MCF 10A (cell line): ENCODE results near the gene AATK. TPM values are rescaled to one million over a fixed set of nuclear protein-coding genes. Genes with fewer than 3 reads are reported as not detected.

Experiments
- BruUV-seq: library from RNA; stranded (reverse); fragments of 400-500 nt; replicated peaks from 2 replicates; lab custom pipeline; 2021; lab: Mats Ljungman, UMichigan
- CTCF ChIA-PET: fragments of 300-600 bp; sonication (Branson Sonifier 250); formaldehyde crosslinking; extraction: SDS; loops from one replicate; lab custom pipeline; 2021; ENCODE audit warnings: antibody characterized with exemption, inconsistent platforms; lab: Yijun Ruan, JAX
- POLR2A ChIA-PET: fragments of 300-600, 350-650 bp; sonication (Branson Sonifier 250); formaldehyde crosslinking; extraction: SDS; loops from one replicate; lab custom pipeline; 2020; ENCODE audit warnings: antibody characterized with exemption, inconsistent platforms; lab: Yijun Ruan, JAX
- DNase-seq: peaks from one replicate; pipeline ENCODE4 v3.0.0-alpha.2; 2018; ENCODE audit not compliant: unreplicated experiment
- H3K27ac Mint-ChIP-seq: one replicate; pipeline ENCODE4 v1.8.0; 2022; ENCODE audit warnings: mild to moderate bottlenecking, low read depth, mixed read lengths; ENCODE audit not compliant: unreplicated experiment
- H3K27me3 Mint-ChIP-seq: one replicate; pipeline ENCODE4 v1.8.0; 2022; ENCODE audit warnings: mixed read lengths; ENCODE audit not compliant: insufficient read depth, unreplicated experiment
- H3K36me3 Mint-ChIP-seq: one replicate; pipeline ENCODE4 v1.8.0; 2022; ENCODE audit warnings: mild to moderate bottlenecking, moderate library complexity, mixed read lengths; ENCODE audit not compliant: insufficient read depth, unreplicated experiment
- H3K4me1 Mint-ChIP-seq: one replicate; pipeline ENCODE4 v1.8.0; 2022; ENCODE audit warnings: mixed read lengths; ENCODE audit not compliant: insufficient read depth, unreplicated experiment
- H3K4me3 Mint-ChIP-seq: one replicate; pipeline ENCODE4 v1.8.0; 2022; ENCODE audit warnings: mild to moderate bottlenecking, moderate library complexity, mixed read lengths; ENCODE audit not compliant: unreplicated experiment
- H3K9me3 Mint-ChIP-seq: one replicate; pipeline ENCODE4 v1.8.0; 2022; ENCODE audit warnings: mixed read lengths; ENCODE audit not compliant: unreplicated experiment
- intact Hi-C: fragments of 100-400 bp; cut with micrococcal nuclease; formaldehyde crosslinking; loops from 2 replicates; pipeline ENCODE4 v1.14.1; 2022
- total RNA-seq: library from RNA; stranded (reverse); gene quantifications from 2 replicates; pipeline ENCODE4 v1.2.3, GENCODE V29; 2022
- TF ChIP-seq, protein P1 (sequence below): fragments of 200-600 bp; IDR thresholded peaks from one replicate; pipeline ENCODE4 v1.8.0; 2022; ENCODE audit warnings: antibody characterized with exemption, mild to moderate bottlenecking; ENCODE audit not compliant: unreplicated experiment

Gene AATK
- total RNA-seq, 1 experiment from 2014 or later = 1.4 TPM

DNA sequence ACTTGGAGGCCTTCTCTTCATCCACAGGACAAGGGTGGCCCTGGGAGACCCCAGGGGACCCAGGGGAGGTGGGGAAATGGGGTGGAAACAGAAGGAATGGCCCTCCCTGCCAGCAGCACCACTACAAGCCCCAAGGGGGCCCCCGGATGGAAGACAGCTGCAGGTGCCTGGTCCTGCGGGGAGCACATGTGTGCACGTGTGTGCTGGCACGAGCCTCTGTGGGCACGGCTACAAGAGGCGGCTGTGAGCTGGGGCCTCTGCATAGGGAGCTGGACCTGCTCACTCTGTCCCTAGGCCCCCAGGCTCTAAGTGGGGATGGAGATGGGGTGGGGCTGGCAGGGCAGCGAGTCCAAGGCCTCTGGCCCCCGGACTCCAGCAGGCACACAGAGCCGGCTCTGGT, 13.2 kb upstream of the AATK start:
- Mint-ChIP-seq H3K4me3 (no peak overlapping the region), H3K27me3 (peaks cover 6% of the 10 kb centered on the region), H3K27ac (no peak overlapping the region), H3K36me3 (no peaks in the 10 kb centered on the region), H3K4me1 (no peaks in the 10 kb centered on the region), H3K9me3 (no peaks in the 10 kb centered on the region)
- ChIA-PET POLR2A (interaction anchor here (0.7 to 1.0 kb wide), 2 partner anchors 26 to 44 kb away, joined by 3 read pairs; partner anchors contain the start of gene CEP131), CTCF (interaction anchor here (0.6 kb wide), 1 partner anchor 104 kb away, joined by 3 read pairs; no protein-coding TSS in a partner anchor)
- DNase-seq = no peak
- BruUV-seq = no TSS peak
- TF ChIP-seq, protein P1, sequence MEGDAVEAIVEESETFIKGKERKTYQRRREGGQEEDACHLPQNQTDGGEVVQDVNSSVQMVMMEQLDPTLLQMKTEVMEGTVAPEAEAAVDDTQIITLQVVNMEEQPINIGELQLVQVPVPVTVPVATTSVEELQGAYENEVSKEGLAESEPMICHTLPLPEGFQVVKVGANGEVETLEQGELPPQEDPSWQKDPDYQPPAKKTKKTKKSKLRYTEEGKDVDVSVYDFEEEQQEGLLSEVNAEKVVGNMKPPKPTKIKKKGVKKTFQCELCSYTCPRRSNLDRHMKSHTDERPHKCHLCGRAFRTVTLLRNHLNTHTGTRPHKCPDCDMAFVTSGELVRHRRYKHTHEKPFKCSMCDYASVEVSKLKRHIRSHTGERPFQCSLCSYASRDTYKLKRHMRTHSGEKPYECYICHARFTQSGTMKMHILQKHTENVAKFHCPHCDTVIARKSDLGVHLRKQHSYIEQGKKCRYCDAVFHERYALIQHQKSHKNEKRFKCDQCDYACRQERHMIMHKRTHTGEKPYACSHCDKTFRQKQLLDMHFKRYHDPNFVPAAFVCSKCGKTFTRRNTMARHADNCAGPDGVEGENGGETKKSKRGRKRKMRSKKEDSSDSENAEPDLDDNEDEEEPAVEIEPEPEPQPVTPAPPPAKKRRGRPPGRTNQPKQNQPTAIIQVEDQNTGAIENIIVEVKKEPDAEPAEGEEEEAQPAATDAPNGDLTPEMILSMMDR = no peak
- intact Hi-C loops = no loop called here

DNA sequence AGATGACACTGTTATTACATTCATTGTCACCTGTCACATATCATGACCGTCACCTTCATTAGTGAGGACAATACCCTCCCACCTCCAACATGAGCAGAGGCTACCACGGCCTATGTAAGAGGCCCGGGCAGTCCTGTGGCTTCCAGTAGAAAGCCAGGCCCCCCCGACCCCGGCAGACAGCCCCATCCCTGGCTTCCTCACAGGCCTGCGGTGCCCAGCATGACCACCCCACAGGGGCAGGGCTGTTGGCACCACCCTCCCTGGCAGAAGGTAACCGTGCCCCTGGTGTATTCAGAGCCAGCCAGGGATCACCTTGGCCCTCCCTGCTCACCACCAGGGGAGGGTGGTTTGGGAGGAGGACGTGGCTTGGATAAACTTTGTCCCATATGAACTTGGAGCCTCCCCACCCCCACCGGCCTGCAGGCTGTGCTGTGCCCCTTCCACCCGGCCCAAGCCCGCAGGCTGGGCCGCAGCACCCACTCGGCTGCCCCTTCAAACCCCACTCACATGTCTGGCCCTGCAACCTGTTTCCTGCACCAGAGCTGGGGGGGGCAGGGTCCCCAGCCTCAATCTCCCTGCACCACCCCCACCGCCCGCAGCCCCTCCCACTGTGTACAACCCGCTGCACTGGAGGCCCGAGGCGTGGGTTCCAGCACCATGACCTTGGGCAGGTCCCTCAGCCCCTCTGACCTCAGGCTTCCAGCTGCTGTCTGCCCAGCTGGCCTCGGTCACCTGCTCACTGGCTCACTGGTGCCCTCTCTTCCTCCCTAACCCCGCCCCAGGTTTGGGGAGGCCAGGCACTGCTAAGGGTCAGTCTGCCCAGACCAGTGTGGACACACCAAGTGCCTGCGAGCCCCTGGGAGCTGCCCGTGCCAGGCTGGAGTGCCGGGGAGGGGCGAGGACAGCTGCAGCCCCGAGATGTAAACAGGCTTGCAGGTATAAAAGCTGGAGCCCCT, 12.4 kb upstream of the AATK start:
- no peak for DNase-seq
- Mint-ChIP-seq H3K27ac (no peak overlapping the region), H3K36me3 (no peaks in the 10 kb centered on the region), H3K4me1 (no peaks in the 10 kb centered on the region), H3K27me3 (no peaks in the 10 kb centered on the region), H3K9me3 (no peaks in the 10 kb centered on the region), H3K4me3 (no peak overlapping the region)
- intact Hi-C loops = no loop called here
- TF ChIP-seq, protein P1 = no peak
- BruUV-seq = no TSS peak
- ChIA-PET POLR2A (interaction anchor here (0.7 to 1.0 kb wide), 2 partner anchors 25 to 45 kb away, joined by 3 read pairs; partner anchors contain the start of gene CEP131), CTCF (no interaction called here)

DNA sequence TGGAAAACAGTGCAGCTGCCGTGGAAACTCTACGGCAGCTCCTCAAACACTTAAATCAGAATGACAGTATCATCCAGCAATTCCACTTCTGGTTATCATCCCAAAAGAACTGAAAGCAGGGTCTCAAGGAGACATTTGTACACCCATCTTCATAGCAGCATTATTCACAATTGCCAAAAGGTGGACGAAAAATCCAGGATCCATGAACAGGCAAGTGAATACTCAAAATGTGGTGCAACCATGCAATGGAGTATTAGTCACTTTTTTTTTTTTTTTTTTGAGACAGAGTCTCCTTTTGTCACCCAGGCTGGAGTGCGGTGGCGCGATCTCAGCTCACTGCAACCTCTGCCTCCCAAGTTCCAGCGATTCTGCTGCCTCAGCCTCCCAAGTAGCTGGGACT, 10.6 kb upstream of the AATK start:
- intact Hi-C loops = no loop called here
- Mint-ChIP-seq H3K4me3 (no peak overlapping the region), H3K27me3 (no peaks in the 10 kb centered on the region), H3K36me3 (no peaks in the 10 kb centered on the region), H3K27ac (no peak overlapping the region), H3K4me1 (no peaks in the 10 kb centered on the region), H3K9me3 (no peaks in the 10 kb centered on the region)
- ChIA-PET CTCF (interaction anchor here (0.6 to 0.7 kb wide), 2 partner anchors 55 to 81 kb away, joined by 3 read pairs; no protein-coding TSS in a partner anchor), POLR2A (no interaction called here)
- no peak for DNase-seq
- BruUV-seq = no TSS peak
- TF ChIP-seq, protein P1 = no peak

DNA sequence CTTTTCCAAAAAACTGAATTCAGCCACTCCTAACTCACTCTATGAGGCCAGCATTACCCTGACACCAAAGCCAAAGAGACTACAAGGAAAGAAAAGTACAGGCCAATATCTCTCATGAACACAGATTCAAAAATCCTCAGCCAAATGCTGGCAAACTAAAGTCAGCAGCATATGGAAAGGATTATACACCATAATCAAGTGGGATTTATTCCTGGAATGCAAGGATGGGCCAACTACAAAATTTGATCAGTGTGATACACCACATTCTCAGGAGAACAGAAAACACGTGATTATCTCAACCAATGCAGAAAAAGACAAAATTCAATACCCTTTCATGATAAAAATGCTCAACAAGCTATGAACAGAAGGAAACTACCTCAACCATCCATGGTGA, 7.7 kb upstream of the AATK start:
- no TSS peak for BruUV-seq
- no peaks in the 10 kb centered on the region for H3K4me1 Mint-ChIP-seq
- ChIA-PET CTCF (no interaction called here), POLR2A (interaction anchor here (0.7 kb wide), 1 partner anchor 31 kb away, joined by 3 read pairs; no protein-coding TSS in a partner anchor)
- no peak overlapping the region for H3K4me3 Mint-ChIP-seq
- H3K9me3 Mint-ChIP-seq = no peaks in the 10 kb centered on the region
- DNase-seq = no peak
- no peaks in the 10 kb centered on the region for H3K36me3 Mint-ChIP-seq
- H3K27ac Mint-ChIP-seq = no peak overlapping the region
- intact Hi-C loops = no loop called here
- TF ChIP-seq, protein P1 = no peak
- H3K27me3 Mint-ChIP-seq = no peaks in the 10 kb centered on the region
